ENCODE results near the gene GLP1R. TPM values are rescaled to one million over a fixed set of nuclear protein-coding genes. Genes with fewer than 3 reads are reported as not detected.

GLP1R gene
- total and polyA plus RNA-seq, 4 donors = 0.06 to 1.3 (median 0.13) TPM

DNA sequence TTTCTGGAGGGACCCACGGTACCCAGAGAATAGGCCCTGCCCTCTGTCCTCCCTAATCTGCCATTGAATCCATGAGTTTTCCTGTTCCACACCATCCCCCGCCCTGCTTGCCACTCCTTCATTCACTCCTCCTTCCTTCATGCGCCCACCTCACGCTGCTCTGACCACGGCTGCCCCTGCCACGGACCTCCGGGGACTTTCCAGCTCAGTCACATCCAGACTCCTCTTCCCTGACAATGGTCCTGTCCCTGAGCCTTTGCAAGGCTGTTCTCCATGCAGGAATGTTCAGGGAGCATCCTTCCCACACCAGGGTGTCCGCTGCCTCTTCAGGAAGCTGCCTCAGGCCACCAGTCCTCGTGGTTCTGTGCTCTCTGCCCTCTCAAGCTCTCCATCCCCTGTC, 25.9 kb downstream of the GLP1R start:
- no peak overlapping the region for H3K4me3 ChIP-seq
- H3K9ac ChIP-seq (ENCODE audit: insufficient read depth in 1 of 2, low read length in 2 of 2) = no peak overlapping the region
- no peak for ATAC-seq (ENCODE audit: insufficient read depth, low FRiP score)
- H3K27me3 ChIP-seq (ENCODE audit: control insufficient read depth in 3 of 3, insufficient read depth in 3 of 3, low read length in 2 of 3) = no peaks in the 10 kb centered on the region
- TF ChIP-seq, protein P1, sequence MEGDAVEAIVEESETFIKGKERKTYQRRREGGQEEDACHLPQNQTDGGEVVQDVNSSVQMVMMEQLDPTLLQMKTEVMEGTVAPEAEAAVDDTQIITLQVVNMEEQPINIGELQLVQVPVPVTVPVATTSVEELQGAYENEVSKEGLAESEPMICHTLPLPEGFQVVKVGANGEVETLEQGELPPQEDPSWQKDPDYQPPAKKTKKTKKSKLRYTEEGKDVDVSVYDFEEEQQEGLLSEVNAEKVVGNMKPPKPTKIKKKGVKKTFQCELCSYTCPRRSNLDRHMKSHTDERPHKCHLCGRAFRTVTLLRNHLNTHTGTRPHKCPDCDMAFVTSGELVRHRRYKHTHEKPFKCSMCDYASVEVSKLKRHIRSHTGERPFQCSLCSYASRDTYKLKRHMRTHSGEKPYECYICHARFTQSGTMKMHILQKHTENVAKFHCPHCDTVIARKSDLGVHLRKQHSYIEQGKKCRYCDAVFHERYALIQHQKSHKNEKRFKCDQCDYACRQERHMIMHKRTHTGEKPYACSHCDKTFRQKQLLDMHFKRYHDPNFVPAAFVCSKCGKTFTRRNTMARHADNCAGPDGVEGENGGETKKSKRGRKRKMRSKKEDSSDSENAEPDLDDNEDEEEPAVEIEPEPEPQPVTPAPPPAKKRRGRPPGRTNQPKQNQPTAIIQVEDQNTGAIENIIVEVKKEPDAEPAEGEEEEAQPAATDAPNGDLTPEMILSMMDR (IDR thresholded peaks at IDR 0.05; ENCODE audit: control extremely low read depth, extremely low read depth) = no peak
- H3K36me3 ChIP-seq (ENCODE audit: control insufficient read depth in 4 of 4, insufficient read depth in 4 of 4, low read length in 4 of 4) = no peaks in the 10 kb centered on the region
- no peaks in the 10 kb centered on the region for H3K4me1 ChIP-seq (ENCODE audit: control insufficient read depth in 5 of 5, insufficient read depth in 5 of 5, low read length in 5 of 5)
- peak in 1 of 3 donors; percentile 10 for DNase-seq
- H3K27ac ChIP-seq (ENCODE audit: low read depth in 1 of 2, low read length in 1 of 2) = no peak overlapping the region
- no peaks in the 10 kb centered on the region for H3K9me3 ChIP-seq (ENCODE audit: control insufficient read depth in 4 of 4, insufficient read depth in 3 of 4, low read length in 3 of 4)
- WGBS, 2 donors = 85 to 87% methylated on average over 9 of the region's 9 CpGs

DNA sequence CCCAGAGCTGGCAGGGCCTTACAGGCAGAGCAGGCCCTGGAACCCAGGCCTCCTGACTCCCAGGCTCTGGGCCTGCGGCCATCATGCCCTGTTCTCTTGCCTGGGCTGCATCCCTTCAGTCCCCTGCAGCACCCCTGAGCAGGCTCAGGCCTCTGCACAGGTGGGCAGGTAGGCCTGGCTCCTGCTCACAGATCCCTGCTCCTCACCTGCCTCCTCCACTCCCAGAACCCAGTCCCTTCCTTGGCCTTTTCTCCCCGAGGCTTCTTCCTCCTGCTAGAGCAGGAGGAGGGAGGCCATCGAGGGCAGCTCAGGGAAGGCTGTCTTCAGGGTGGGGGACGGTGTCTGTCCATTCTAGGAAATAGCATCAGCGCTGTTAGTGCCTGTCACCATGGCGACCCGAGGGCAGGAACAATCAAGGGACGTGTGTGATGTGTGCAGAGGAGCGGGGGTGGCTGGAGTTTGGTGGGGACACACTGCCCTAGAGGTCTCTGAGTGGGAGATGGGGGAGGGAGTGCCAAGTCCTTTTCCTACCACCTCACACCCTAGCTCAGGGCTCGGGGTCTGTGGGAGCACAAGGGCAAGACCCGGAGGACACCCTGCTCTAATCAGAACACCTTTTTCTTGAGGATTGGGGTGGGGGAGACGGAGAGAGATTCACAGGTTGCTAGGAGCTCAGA, 26.6 kb downstream of the GLP1R start:
- H3K27me3 ChIP-seq (ENCODE audit: control insufficient read depth in 3 of 3, insufficient read depth in 3 of 3, low read length in 2 of 3) = no peaks in the 10 kb centered on the region
- DNase-seq (peak in 1 of 3 donors; percentile 13), ATAC-seq (ENCODE audit: insufficient read depth, low FRiP score) (no peak)
- H3K36me3 ChIP-seq (ENCODE audit: control insufficient read depth in 4 of 4, insufficient read depth in 4 of 4, low read length in 4 of 4) = no peaks in the 10 kb centered on the region
- no peaks in the 10 kb centered on the region for H3K9me3 ChIP-seq (ENCODE audit: control insufficient read depth in 4 of 4, insufficient read depth in 3 of 4, low read length in 3 of 4)
- H3K27ac ChIP-seq (ENCODE audit: low read depth in 1 of 2, low read length in 1 of 2) = no peak overlapping the region
- H3K4me3 ChIP-seq = no peak overlapping the region
- H3K4me1 ChIP-seq (ENCODE audit: control insufficient read depth in 5 of 5, insufficient read depth in 5 of 5, low read length in 5 of 5) = no peaks in the 10 kb centered on the region
- 69 to 72% methylated on average over 12 of the region's 12 CpGs for WGBS, 2 donors
- TF ChIP-seq, protein P1 (IDR thresholded peaks at IDR 0.05; ENCODE audit: control extremely low read depth, extremely low read depth) = no peak
- no peak overlapping the region for H3K9ac ChIP-seq (ENCODE audit: insufficient read depth in 1 of 2, low read length in 2 of 2)

DNA sequence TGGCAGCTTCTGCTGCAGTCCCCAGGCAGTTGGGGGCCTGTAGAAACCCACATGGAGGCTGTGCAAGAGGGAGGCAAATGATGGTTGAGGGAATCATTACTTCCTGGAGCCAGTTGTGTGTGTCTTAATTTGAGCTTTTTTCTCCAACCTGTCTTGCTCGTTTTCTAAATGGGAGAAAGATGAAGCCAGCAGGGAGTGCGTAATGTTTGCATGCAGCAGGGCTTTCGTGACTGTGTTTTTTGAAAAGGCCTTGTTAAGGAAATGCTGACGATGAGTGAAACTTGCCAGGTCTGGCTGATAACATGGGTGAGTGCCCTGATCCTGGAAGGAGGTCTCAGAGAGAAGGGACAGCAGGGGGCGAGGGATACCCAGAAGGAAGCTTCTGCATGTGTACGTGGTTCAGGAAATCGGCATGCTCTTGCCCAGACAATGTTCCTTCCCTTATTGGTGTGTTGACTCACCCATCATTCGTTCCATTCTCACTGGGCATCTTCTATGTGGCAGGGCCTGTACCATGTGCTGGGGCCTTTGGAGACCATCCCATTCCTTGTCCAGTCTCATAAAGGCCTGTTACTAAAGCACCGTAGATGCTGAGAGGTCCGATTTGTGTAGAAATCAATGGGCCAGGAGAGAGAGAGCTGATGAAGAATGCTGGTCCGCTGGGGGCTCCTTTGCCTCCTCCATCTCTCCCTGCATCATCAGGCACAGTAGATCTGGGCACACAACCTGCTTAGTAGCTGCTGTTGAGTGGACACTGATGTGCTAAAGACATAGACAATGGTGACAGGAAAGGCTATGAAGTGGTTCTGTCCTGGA, 27.4 kb downstream of the GLP1R start:
- no peaks in the 10 kb centered on the region for H3K36me3 ChIP-seq (ENCODE audit: control insufficient read depth in 4 of 4, insufficient read depth in 4 of 4, low read length in 4 of 4)
- no peaks in the 10 kb centered on the region for H3K9me3 ChIP-seq (ENCODE audit: control insufficient read depth in 4 of 4, insufficient read depth in 3 of 4, low read length in 3 of 4)
- H3K9ac ChIP-seq (ENCODE audit: insufficient read depth in 1 of 2, low read length in 2 of 2) = no peak overlapping the region
- 77 to 81% methylated on average over 11 of the region's 11 CpGs for WGBS, 2 donors
- DNase-seq (peak in 1 of 3 donors; percentile 2), ATAC-seq (ENCODE audit: insufficient read depth, low FRiP score) (no peak)
- H3K27ac ChIP-seq (ENCODE audit: low read depth in 1 of 2, low read length in 1 of 2) = no peak overlapping the region
- no peaks in the 10 kb centered on the region for H3K27me3 ChIP-seq (ENCODE audit: control insufficient read depth in 3 of 3, insufficient read depth in 3 of 3, low read length in 2 of 3)
- H3K4me3 ChIP-seq = no peak overlapping the region
- TF ChIP-seq, protein P1 (IDR thresholded peaks at IDR 0.05; ENCODE audit: control extremely low read depth, extremely low read depth) = no peak
- H3K4me1 ChIP-seq (ENCODE audit: control insufficient read depth in 5 of 5, insufficient read depth in 5 of 5, low read length in 5 of 5) = no peaks in the 10 kb centered on the region

Data from lung (tissue), 12 donors.